RWPE2 (cell line): ENCODE data around the gene CNNM2.

ENCODE experiments used
- ATAC-seq: fragments of 200-7000 bp; cut with Tn5 transposase; 3 replicates; pipeline ENCODE4 v1.9.1; 2021; ENCODE audit warnings: low read depth
- DNase-seq: peaks from one replicate; pipeline ENCODE4 v3.0.0-alpha.2; 2020; ENCODE audit warnings: low spot score
- H3K27ac ChIP-seq: fragments of 450-650 bp; 2 replicates; pipeline ENCODE4 v1.5.1; 2017; ENCODE audit warnings: mild to moderate bottlenecking; ENCODE audit not compliant: poor library complexity, severe bottlenecking
- H3K27me3 ChIP-seq: fragments of 250-450 bp; sonication (Bioruptor Pico); 2 replicates; pipeline ENCODE4 v1.5.1; 2021; ENCODE audit warnings: mild to moderate bottlenecking, moderate library complexity; ENCODE audit not compliant: insufficient read depth, poor library complexity, severe bottlenecking
- H3K36me3 ChIP-seq: fragments of 250-450 bp; sonication (Bioruptor Pico); 2 replicates; pipeline ENCODE4 v1.5.1; 2020; ENCODE audit warnings: low read depth, mild to moderate bottlenecking, moderate library complexity
- H3K4me1 ChIP-seq: fragments of 250-450 bp; sonication (Bioruptor Pico); 2 replicates; pipeline ENCODE4 v1.5.1; 2021; ENCODE audit warnings: mild to moderate bottlenecking, moderate library complexity; ENCODE audit not compliant: insufficient read depth, poor library complexity, severe bottlenecking
- H3K4me3 ChIP-seq: fragments of 250-450 bp; sonication (Bioruptor Pico); 2 replicates; pipeline ENCODE4 v1.5.1; 2021; ENCODE audit warnings: mild to moderate bottlenecking, moderate library complexity; ENCODE audit not compliant: severe bottlenecking
- H3K9me3 ChIP-seq: fragments of 250-450 bp; sonication (Bioruptor Pico); 2 replicates; pipeline ENCODE4 v1.5.1; 2021; ENCODE audit warnings: mild to moderate bottlenecking, moderate library complexity; ENCODE audit not compliant: severe bottlenecking
- CTCF ChIP-seq: fragments of 450-650 bp; IDR thresholded peaks from one replicate; pipeline ENCODE4 v1.5.1; 2017; ENCODE audit warnings: mild to moderate bottlenecking, moderate library complexity; ENCODE audit not compliant: poor library complexity, severe bottlenecking

The CNNM2 gene

GRCh38 chr10:103096130-103096529 lies 178.0 kb downstream of the CNNM2 start:
- no peak overlapping the region for H3K4me3 ChIP-seq
- DNase-seq, result no peak

GRCh38 chr10:103098240-103098639 lies 180.1 kb downstream of the CNNM2 start:
- Histone ChIP-seq H3K27ac (no peak overlapping the region), H3K4me1 (no peaks in the 10 kb centered on the region), H3K36me3 (peaks cover 92% of the 10 kb centered on the region), H3K9me3 (no peaks in the 10 kb centered on the region), H3K27me3 (no peaks in the 10 kb centered on the region), H3K4me3 (no peak overlapping the region)
- DNase-seq, result no peak
- TF ChIP-seq CTCF, result no peak
- no peak for ATAC-seq

More at GRCh38 chr10:103096130-103096529, 178.0 kb downstream of the CNNM2 start:
- Histone ChIP-seq H3K27ac (no peak overlapping the region), H3K4me1 (no peaks in the 10 kb centered on the region), H3K9me3 (no peaks in the 10 kb centered on the region), H3K36me3 (peaks cover 98% of the 10 kb centered on the region), H3K27me3 (no peaks in the 10 kb centered on the region)
- no peak for TF ChIP-seq CTCF
- no peak for ATAC-seq

- no peak for ATAC-seq
- H3K9me3 ChIP-seq, result no peaks in the 10 kb centered on the region
- no peak overlapping the region for H3K4me3 ChIP-seq
- no peak overlapping the region for H3K27ac ChIP-seq
- peaks cover 92% of the 10 kb centered on the region for H3K36me3 ChIP-seq
- no peak for TF ChIP-seq CTCF
- H3K27me3 ChIP-seq, result no peaks in the 10 kb centered on the region
- H3K4me1 ChIP-seq, result no peaks in the 10 kb centered on the region
- no peak for DNase-seq
Observed at GRCh38 chr10:103100620-103101019, 182.5 kb downstream of the CNNM2 start.

- Histone ChIP-seq H3K36me3 (peaks cover 95% of the 10 kb centered on the region), H3K27ac (no peak overlapping the region), H3K9me3 (no peaks in the 10 kb centered on the region), H3K27me3 (no peaks in the 10 kb centered on the region), H3K4me1 (no peaks in the 10 kb centered on the region), H3K4me3 (no peak overlapping the region)
- ATAC-seq (no peak), DNase-seq (no peak)
- TF ChIP-seq CTCF, result no peak
Observed at GRCh38 chr10:103102195-103102594, 184.1 kb downstream of the CNNM2 start.

GRCh38 chr10:103103989-103104388 lies 185.9 kb downstream of the CNNM2 start:
- H3K36me3 ChIP-seq, result peaks cover 81% of the 10 kb centered on the region
- ATAC-seq, result no peak
- no peak for TF ChIP-seq CTCF

More at GRCh38 chr10:103103989-103104388, 185.9 kb downstream of the CNNM2 start:
- Histone ChIP-seq H3K9me3 (no peaks in the 10 kb centered on the region), H3K27me3 (no peaks in the 10 kb centered on the region), H3K4me1 (no peaks in the 10 kb centered on the region), H3K4me3 (no peak overlapping the region), H3K27ac (no peak overlapping the region)
- no peak for DNase-seq
